H1 (cell line): ENCODE measurements around the gene EIF4E. TPM values are rescaled to one million over a fixed set of nuclear protein-coding genes. Genes with fewer than 3 reads are reported as not detected.

Experiments
- SAP30 ChIP-seq: fragments of 300-600 bp; sonication (generic); IDR thresholded peaks from 2 replicates; pipeline ENCODE4 v1.7.1; 2012; ENCODE audit warnings: low read length, moderate library complexity, mild to moderate bottlenecking, inconsistent platforms; ENCODE audit not compliant: insufficient read depth, insufficient replicate concordance
- SIN3A ChIP-seq, 2 experiments: IDR thresholded peaks in 1 of 2; conservative IDR thresholded peaks in 1 of 2; 2 replicates each; pipeline ENCODE4 v1.6.1; 2011 to 2012; ENCODE audit warnings: low read length in 2 of 2, improper control_type of control experiment in 1 of 2, low read depth in 1 of 2, mild to moderate bottlenecking in 1 of 2
- SP4 ChIP-seq: IDR thresholded peaks from 2 replicates; pipeline ENCODE4 v1.6.1; 2012; ENCODE audit warnings: low read length, inconsistent platforms
- SUZ12 ChIP-seq: fragments of 200-600 bp; sonication (generic); IDR thresholded peaks from 2 replicates; pipeline ENCODE4 v1.6.1; 2012; ENCODE audit warnings: mild to moderate bottlenecking, inconsistent platforms, low read length, moderate library complexity, mixed read lengths
- polyA plus RNA-seq, 7 experiments: library from polyadenylated mRNA; depleted of rRNA in 3 of 7; stranded (reverse) in 5 of 7; unstranded in 2 of 7; fragments of >200 nt in 5 of 7; fragments of 200-250 nt in 2 of 7; gene quantifications; 1 replicate in 5 of 7; 2 replicates in 1 of 7; 4 replicates in 1 of 7; pipeline versions ENCODE4 v1.2.1 to v1.2.3, GENCODE V29; 2011 to 2013; ENCODE audit warnings: missing spikeins in 2 of 7, mixed read lengths in 2 of 7
- total RNA-seq: library from RNA; stranded (reverse); fragmentation: NEBNext Ultra II Directional; extraction: Animal tissue kit (Norgen Biotek cat#: 25700); gene quantifications from 2 replicates; pipeline ENCODE4 v1.2.1, GENCODE V29; 2021

Gene EIF4E
- total and polyA plus RNA-seq, 2 of the 8 experiments (the other 6 are each of a cell fraction or from before 2014, with no cell fraction given): 59.6 to 185 TPM

GRCh38 chr4:98905297-98905696, 23.6 kb downstream of the EIF4E start (continued):
- TF ChIP-seq SAP30 (no peak), SP4 (no peak), SUZ12 (no peak), SIN3A (conservative IDR thresholded peaks at IDR 0.05 in 1 of 2, IDR thresholded peaks at IDR 0.05 in 1 of 2; ENCODE audit: low read depth in 1 of 2, low read length in 2 of 2) (no peak)
